HG02973 (cell line): ENCODE measurements around the gene GSK3A.
"Not testable (repeated sequence)": the region's sequence is repeated elsewhere in the genome, so short reads cannot be mapped to it uniquely, and the experiment has no call there.

Source experiments
- ATAC-seq: cut with Tn5 transposase; IDR thresholded peaks from one replicate; pipeline ENCODE4 v1.9.1; 2021; ENCODE audit warnings: moderate library complexity; ENCODE audit not compliant: unreplicated experiment

The GSK3A gene

GRCh38 chr19:42268704-42269477, 26.5 kb upstream of the GSK3A start, which contains the start of gene CIC:
Gene CIC, plus strand, starts transcription at chr19:42269252. Its CDS starts 2,532 bp downstream, at chr19:42271784.
- peak; percentile 78 for ATAC-seq

- peak; percentile 42 for ATAC-seq
Observed at GRCh38 chr19:42268142-42268703, 25.8 kb upstream of the GSK3A start.

- ATAC-seq = no peak
Observed at GRCh38 chr19:42267644-42268141, 25.3 kb upstream of the GSK3A start.

GRCh38 chr19:42266928-42267603, 24.7 kb upstream of the GSK3A start:
- ATAC-seq = not testable (repeated sequence)

GRCh38 chr19:42266105-42266504, 23.7 kb upstream of the GSK3A start:
- ATAC-seq = not testable (repeated sequence)

- ATAC-seq = no peak
Observed at GRCh38 chr19:42261763-42262162, 19.4 kb upstream of the GSK3A start.

- not testable (repeated sequence) for ATAC-seq
Observed at GRCh38 chr19:42257842-42258241, 15.4 kb upstream of the GSK3A start.

GRCh38 chr19:42255766-42256745, 13.7 kb upstream of the GSK3A start:
- ATAC-seq = no peak

GRCh38 chr19:42254850-42255765, 12.7 kb upstream of the GSK3A start, which contains the start of gene ERF:
Gene ERF, minus strand, starts transcription at chr19:42255128. Its CDS starts 129 bp downstream, at chr19:42254999.
- peak; percentile 59 for ATAC-seq

GRCh38 chr19:42254089-42254849, 11.9 kb upstream of the GSK3A start:
- no peak for ATAC-seq

GRCh38 chr19:42253245-42254088, 11.1 kb upstream of the GSK3A start:
- no peak for ATAC-seq

GRCh38 chr19:42252365-42253244, 10.2 kb upstream of the GSK3A start:
- no peak for ATAC-seq

- ATAC-seq = no peak
Observed at GRCh38 chr19:42251572-42252358, 9.4 kb upstream of the GSK3A start.

GRCh38 chr19:42250666-42251531, 8.5 kb upstream of the GSK3A start:
- no peak for ATAC-seq

GRCh38 chr19:42250183-42250665, 7.8 kb upstream of the GSK3A start:
- ATAC-seq = no peak
